Rectal smooth muscle tissue (tissue), 1 donor: Measurements from ENCODE around the gene FLAD1.
"Not testable (repeated sequence)": the region's sequence is repeated elsewhere in the genome, so short reads cannot be mapped to it uniquely, and the experiment has no call there.

ENCODE experiments used
- H3K27ac ChIP-seq: one replicate; pipeline ENCODE4 v1.7.0; 2013; ENCODE audit warnings: low read depth, low read length, inconsistent platforms
- H3K27me3 ChIP-seq: one replicate; pipeline ENCODE4 v1.7.0; 2013; ENCODE audit warnings: low read length; ENCODE audit not compliant: control insufficient read depth, insufficient read depth
- H3K36me3 ChIP-seq: one replicate; pipeline ENCODE4 v1.7.0; 2013; ENCODE audit warnings: low read length; ENCODE audit not compliant: control insufficient read depth, insufficient read depth
- H3K4me1 ChIP-seq: one replicate; pipeline ENCODE4 v1.7.0; 2013; ENCODE audit warnings: low read length; ENCODE audit not compliant: control insufficient read depth, insufficient read depth
- H3K4me3 ChIP-seq: one replicate; pipeline ENCODE4 v1.7.0; 2013; ENCODE audit warnings: low read length
- H3K9ac ChIP-seq: one replicate; pipeline ENCODE4 v1.7.0; 2013; ENCODE audit warnings: low read length

Gene FLAD1

GRCh38 chr1:154989195-154989860, 6.2 kb downstream of the FLAD1 start:
- Histone ChIP-seq H3K27ac (no peak overlapping the region), H3K27me3 (no peaks in the 10 kb centered on the region), H3K9ac (peak overlapping the region; percentile 29), H3K4me1 (no peaks in the 10 kb centered on the region), H3K36me3 (peaks cover 8% of the 10 kb centered on the region), H3K4me3 (no peak overlapping the region)

DNA sequence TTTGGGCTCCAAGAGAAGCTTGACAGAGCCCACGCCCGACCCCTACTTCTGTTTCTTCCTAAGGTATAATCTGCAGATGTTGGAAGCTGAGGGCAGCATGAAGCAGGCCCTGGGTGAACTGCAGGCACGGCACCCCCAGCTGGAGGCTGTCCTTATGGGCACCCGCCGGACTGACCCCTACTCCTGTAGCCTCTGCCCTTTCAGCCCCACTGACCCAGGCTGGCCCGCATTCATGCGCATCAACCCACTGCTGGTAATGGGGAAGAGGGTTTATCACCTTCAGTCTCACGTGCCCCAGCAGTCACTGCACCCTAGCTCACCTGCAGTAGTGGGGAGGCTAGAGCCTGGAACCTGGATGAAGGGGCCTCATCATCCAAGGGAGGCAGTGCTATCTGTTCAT, 7.1 kb downstream of the FLAD1 start:
- Histone ChIP-seq H3K36me3 (peaks cover 8% of the 10 kb centered on the region), H3K27ac (no peak overlapping the region), H3K4me1 (no peaks in the 10 kb centered on the region), H3K4me3 (no peak overlapping the region), H3K9ac (no peak overlapping the region), H3K27me3 (no peaks in the 10 kb centered on the region)

DNA sequence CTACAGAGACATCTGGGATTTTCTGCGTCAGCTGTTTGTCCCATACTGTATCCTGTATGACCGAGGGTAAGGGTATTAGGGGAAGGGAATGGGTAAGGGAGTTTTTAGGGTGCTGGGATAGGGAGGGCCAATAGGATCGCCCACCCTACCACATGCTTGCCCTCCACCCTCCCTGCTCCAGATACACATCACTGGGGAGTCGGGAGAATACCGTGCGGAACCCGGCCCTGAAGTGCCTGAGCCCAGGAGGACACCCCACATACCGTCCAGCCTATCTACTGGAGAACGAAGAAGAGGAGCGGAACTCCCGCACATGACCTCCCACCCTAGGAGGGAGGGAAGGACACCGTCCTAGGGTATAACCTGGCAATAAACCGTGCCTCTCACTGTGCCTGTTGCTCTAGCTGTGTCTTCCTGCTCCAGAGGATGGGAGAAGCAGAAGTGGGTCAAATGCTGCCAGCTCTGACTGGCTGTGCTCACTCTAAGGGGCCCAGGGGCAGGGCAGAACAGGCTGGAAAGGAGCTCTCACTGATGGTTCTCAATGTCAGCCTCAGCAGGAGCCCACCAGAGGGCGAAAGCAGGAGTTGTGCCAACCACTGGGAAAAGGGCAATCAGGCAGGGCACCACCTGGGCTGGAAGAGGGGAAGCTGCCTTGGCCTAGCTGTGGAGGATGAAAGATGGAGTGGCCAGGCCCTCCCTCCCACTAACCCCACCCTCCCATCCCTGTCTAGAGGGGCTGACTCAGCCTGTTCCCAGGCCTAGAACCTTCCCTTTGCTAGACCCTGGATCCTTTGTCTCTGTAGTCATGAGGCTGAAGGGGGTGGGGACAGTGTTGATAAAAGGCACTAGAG, 9.8 kb downstream of the FLAD1 start:
- H3K9ac ChIP-seq = no peak overlapping the region
- no peak overlapping the region for H3K27ac ChIP-seq
- no peaks in the 10 kb centered on the region for H3K27me3 ChIP-seq
- no peak overlapping the region for H3K4me3 ChIP-seq
- H3K36me3 ChIP-seq = peaks cover 6% of the 10 kb centered on the region
- H3K4me1 ChIP-seq = no peaks in the 10 kb centered on the region

- no peak within 1 kb of the TSS for H3K9ac ChIP-seq
- H3K27ac ChIP-seq = no peak within 1 kb of the TSS
- H3K4me3 ChIP-seq = no peak within 1 kb of the TSS
- H3K27me3 ChIP-seq = no peaks in the 10 kb centered on the region
- H3K4me1 ChIP-seq = no peaks in the 10 kb centered on the region
- peaks cover 4% of the 10 kb centered on the region for H3K36me3 ChIP-seq
These were observed 10.6 kb downstream of the FLAD1 start, which contains the start of gene LENEP for GRCh38 chr1:154993572-154994268. LENEP (plus strand) TSS chr1:154993586; CDS start chr1:154993608, 22 bp downstream.

DNA sequence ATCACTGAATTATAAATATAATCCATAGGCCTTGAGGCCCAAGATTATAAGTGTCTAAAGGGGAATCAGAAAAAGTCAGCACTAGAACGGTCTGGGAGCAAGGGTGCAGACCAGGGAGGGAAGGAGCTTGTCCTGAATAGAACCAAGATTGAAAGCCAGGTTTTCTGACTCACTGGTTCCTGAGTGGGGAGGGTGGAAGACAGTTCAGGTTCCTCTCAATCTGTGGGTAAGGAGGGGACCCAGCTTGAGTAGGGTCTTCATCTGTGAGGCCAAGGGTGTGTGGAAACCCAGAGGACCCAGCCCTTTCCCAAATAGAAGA, 11.1 kb downstream of the FLAD1 start:
- Histone ChIP-seq H3K27ac (no peak overlapping the region), H3K4me1 (peaks cover 4% of the 10 kb centered on the region), H3K36me3 (peaks cover 4% of the 10 kb centered on the region), H3K4me3 (no peak overlapping the region), H3K27me3 (no peaks in the 10 kb centered on the region), H3K9ac (no peak overlapping the region)

DNA sequence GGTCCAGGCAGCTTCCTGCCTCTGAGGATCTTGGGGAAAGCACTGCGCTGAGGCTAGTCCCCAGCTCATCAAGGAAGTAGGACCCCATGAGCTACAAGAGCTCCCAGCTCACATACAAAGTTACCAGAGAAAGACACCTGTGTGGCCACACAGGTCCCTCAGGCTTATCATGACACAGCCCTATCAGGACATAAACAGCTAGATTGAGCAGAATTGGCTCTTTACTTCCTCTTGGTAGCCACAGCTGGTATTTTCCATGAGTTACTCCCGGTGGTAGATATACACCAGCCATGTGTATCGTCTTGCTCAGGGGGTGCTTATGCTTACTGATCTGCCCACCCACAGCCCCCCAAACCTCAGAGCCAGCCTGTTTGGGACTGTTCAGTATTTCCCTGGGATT, 11.4 kb downstream of the FLAD1 start:
- Histone ChIP-seq H3K27ac (no peak overlapping the region), H3K9ac (no peak overlapping the region), H3K4me3 (no peak overlapping the region), H3K4me1 (peaks cover 5% of the 10 kb centered on the region), H3K27me3 (no peaks in the 10 kb centered on the region), H3K36me3 (peaks cover 4% of the 10 kb centered on the region)

GRCh38 chr1:154995301-154995983, 12.3 kb downstream of the FLAD1 start:
- not testable (repeated sequence) for H3K36me3 ChIP-seq, H3K9ac ChIP-seq, H3K4me1 ChIP-seq, H3K27me3 ChIP-seq, H3K4me3 ChIP-seq, H3K27ac ChIP-seq

- H3K9ac ChIP-seq = peak overlapping the region; percentile 16
- peaks cover 8% of the 10 kb centered on the region for H3K4me1 ChIP-seq
- no peak overlapping the region for H3K27ac ChIP-seq
- H3K27me3 ChIP-seq = no peaks in the 10 kb centered on the region
- no peak overlapping the region for H3K4me3 ChIP-seq
- H3K36me3 ChIP-seq = no peaks in the 10 kb centered on the region
These were observed 14.0 kb downstream of the FLAD1 start for GRCh38 chr1:154996966-154997701.

- H3K4me3 ChIP-seq = no peak overlapping the region
- H3K27ac ChIP-seq = peak overlapping the region; percentile 96
- peaks cover 8% of the 10 kb centered on the region for H3K4me1 ChIP-seq
- H3K36me3 ChIP-seq = no peaks in the 10 kb centered on the region
- H3K9ac ChIP-seq = no peak overlapping the region
- no peaks in the 10 kb centered on the region for H3K27me3 ChIP-seq
These were observed 15.1 kb downstream of the FLAD1 start for GRCh38 chr1:154998201-154998780.

GRCh38 chr1:154998818-154999570, 15.8 kb downstream of the FLAD1 start:
- Histone ChIP-seq H3K27ac (peak overlapping the region; percentile 96), H3K4me1 (peaks cover 8% of the 10 kb centered on the region), H3K36me3 (no peaks in the 10 kb centered on the region), H3K27me3 (no peaks in the 10 kb centered on the region), H3K4me3 (peak overlapping the region; percentile 66), H3K9ac (peak overlapping the region; percentile 65)
